HG03378 (cell line): ENCODE data around the gene WDR86.

Experiments used
- ATAC-seq: cut with Tn5 transposase; IDR thresholded peaks from one replicate; pipeline ENCODE4 v1.9.1; 2021; ENCODE audit warnings: mild to moderate bottlenecking, moderate library complexity; ENCODE audit not compliant: unreplicated experiment

Gene WDR86

GRCh38 chr7:151408839-151409666 is 785 bp downstream of the WDR86 start:
- ATAC-seq = no peak

- ATAC-seq = no peak
Observed at GRCh38 chr7:151408498-151408838, 1.4 kb downstream of the WDR86 start.

- no peak for ATAC-seq
Observed at GRCh38 chr7:151406886-151407583, 2.8 kb downstream of the WDR86 start.

GRCh38 chr7:151406051-151406875 is 3.6 kb downstream of the WDR86 start:
- no peak for ATAC-seq

GRCh38 chr7:151405588-151405987 is 4.2 kb downstream of the WDR86 start:
- no peak for ATAC-seq

GRCh38 chr7:151405056-151405455 is 4.8 kb downstream of the WDR86 start:
- ATAC-seq = no peak

- no peak for ATAC-seq
Observed at GRCh38 chr7:151404216-151405011, 5.4 kb downstream of the WDR86 start.

GRCh38 chr7:151403764-151404163 is 6.1 kb downstream of the WDR86 start:
- no peak for ATAC-seq

GRCh38 chr7:151402029-151402835 is 7.6 kb downstream of the WDR86 start:
- no peak for ATAC-seq

GRCh38 chr7:151400626-151401315 is 9.1 kb downstream of the WDR86 start:
- ATAC-seq = peak; percentile 79

- no peak for ATAC-seq
Observed at GRCh38 chr7:151399906-151400305, 9.9 kb downstream of the WDR86 start.

GRCh38 chr7:151399305-151399601 is 10.6 kb downstream of the WDR86 start:
- no peak for ATAC-seq

- ATAC-seq = no peak
Observed at GRCh38 chr7:151398446-151399304, 11.2 kb downstream of the WDR86 start.

- ATAC-seq = no peak
Observed at GRCh38 chr7:151397026-151397425, 12.8 kb downstream of the WDR86 start.

GRCh38 chr7:151396328-151396970 is 13.4 kb downstream of the WDR86 start:
- ATAC-seq = no peak

GRCh38 chr7:151395036-151395367 is 14.8 kb downstream of the WDR86 start:
- ATAC-seq = no peak

GRCh38 chr7:151394076-151395035 is 15.5 kb downstream of the WDR86 start:
- no peak for ATAC-seq
